Small intestine (tissue), 7 donors: Measurements from ENCODE around the gene SAT2. TPM values are rescaled to one million over a fixed set of nuclear protein-coding genes. Genes with fewer than 3 reads are reported as not detected.
"Not testable (repeated sequence)": the region's sequence is repeated elsewhere in the genome, so short reads cannot be mapped to it uniquely, and the experiment has no call there.

ENCODE experiments used
- DNase-seq, 2 donors: peaks; one replicate each; pipeline versions ENCODE4 v3.0.0 to v3.0.0-alpha.2; 2013
- FAIRE-seq: peaks from 2 replicates; lab custom pipeline; 2012; peaks lifted over from hg19 to GRCh38; lab: Jason Lieb, UNC
- H3K27ac ChIP-seq, 3 donors: one replicate each; pipeline ENCODE4 v1.5.1; 2013; ENCODE audit warnings: low read length in 2 of 3, mild to moderate bottlenecking in 2 of 3, control low read depth in 1 of 3, inconsistent platforms in 1 of 3, low read depth in 1 of 3, moderate library complexity in 1 of 3
- H3K27me3 ChIP-seq, 3 donors: one replicate each; pipeline ENCODE4 v1.6.1; 2013; ENCODE audit warnings: low read length in 3 of 3, inconsistent platforms in 1 of 3; ENCODE audit not compliant: control insufficient read depth in 3 of 3, insufficient read depth in 3 of 3
- H3K36me3 ChIP-seq, 3 donors: one replicate each; pipeline ENCODE4 v1.6.1; 2013; ENCODE audit warnings: low read length in 3 of 3, inconsistent platforms in 1 of 3, low read depth in 1 of 3, mild to moderate bottlenecking in 1 of 3, moderate library complexity in 1 of 3; ENCODE audit not compliant: control insufficient read depth in 3 of 3, insufficient read depth in 2 of 3
- H3K4me1 ChIP-seq, 3 donors: one replicate each; pipeline ENCODE4 v1.6.1; 2013; ENCODE audit warnings: low read length in 2 of 3, inconsistent platforms in 1 of 3, low read depth in 1 of 3, mild to moderate bottlenecking in 1 of 3, moderate library complexity in 1 of 3; ENCODE audit not compliant: control insufficient read depth in 3 of 3, insufficient read depth in 2 of 3
- H3K4me3 ChIP-seq, 3 donors: one replicate each; pipeline ENCODE4 v1.5.1; 2013; ENCODE audit warnings: low read length in 3 of 3, control low read depth in 1 of 3, inconsistent platforms in 1 of 3, low read depth in 1 of 3, mild to moderate bottlenecking in 1 of 3, moderate library complexity in 1 of 3
- H3K9me3 ChIP-seq, 2 donors: one replicate each; pipeline ENCODE4 v1.6.1; 2013; ENCODE audit warnings: low read depth in 1 of 2, low read length in 1 of 2; ENCODE audit not compliant: control insufficient read depth in 2 of 2, insufficient read depth in 1 of 2
- WGBS, 3 donors: extraction: QIAGEN DNeasy Blood & Tissue Kit; methylation state at CpG; one replicate each; pipeline ENCODE4 v1.1.7; 2013; 5-methylcytosine and 5-hydroxymethylcytosine counted together
- polyA plus RNA-seq, 4 donors: library from polyadenylated mRNA; stranded (reverse) in 3 of 4; unstranded in 1 of 4; fragments of 200-250 nt in 3 of 4; fragments of 120-200 nt in 1 of 4; gene quantifications; one replicate each; pipeline versions ENCODE4 v1.2.1 to v1.2.3, GENCODE V29; 2013
- donor health status: healthy with polysubstance abuse.
- donor health status: control.
- donor health status: control.
- donor health status: Bipolar disorder and iron deficiency.
- donor health status: healthy.

The SAT2 gene
- polyA plus RNA-seq, 4 donors, result 204 to 1,210 (median 689) TPM

DNA sequence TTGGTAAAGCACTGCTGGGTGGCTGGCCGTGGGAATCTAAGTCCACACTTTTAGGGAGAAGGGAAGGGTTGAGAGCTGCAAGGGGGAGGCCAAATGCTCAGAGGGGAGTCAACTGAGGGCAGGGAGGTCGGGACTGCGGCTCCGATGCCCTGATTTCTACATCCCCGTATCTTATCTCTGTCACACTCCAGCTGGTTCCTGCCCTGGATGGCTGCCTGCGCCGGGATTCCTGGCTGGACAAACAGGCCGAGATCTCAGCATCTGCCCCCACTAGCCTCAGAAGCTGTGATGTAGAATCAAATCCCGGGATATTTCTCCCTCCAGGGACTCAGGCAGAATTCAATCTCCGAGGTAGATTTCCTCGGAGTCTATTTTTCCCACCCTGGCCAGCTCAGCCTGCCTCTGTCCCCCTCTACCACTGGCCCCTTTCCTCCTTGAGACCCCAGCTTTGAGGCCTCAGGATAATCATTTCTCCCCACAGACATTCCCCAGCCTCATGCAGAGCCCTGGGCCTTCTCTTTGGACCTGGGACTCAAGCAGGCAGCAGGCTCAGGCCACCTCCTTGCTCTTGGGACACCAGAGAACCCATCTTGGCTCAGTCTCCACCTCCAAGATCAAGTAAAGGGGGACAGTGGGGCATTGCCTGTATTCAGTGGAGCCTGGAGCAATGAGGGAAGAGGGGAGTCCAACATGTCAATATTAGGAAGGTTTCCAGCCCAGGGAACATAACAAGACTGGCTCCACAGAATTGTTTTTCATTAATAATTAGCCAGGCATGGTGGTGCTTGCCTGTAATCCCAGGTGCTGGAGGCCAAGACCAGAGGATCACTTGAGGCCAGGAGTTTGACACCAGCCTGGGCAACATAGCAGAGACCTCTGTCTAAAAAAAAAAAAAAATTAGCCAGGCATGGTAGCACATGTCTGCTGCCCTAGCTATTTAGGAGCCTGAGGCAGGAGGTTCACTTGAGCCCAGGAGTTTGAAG lies 4.1 kb upstream of the SAT2 start:
- 28 to 58% (median 49%) methylated on average over 11 of the region's 11 CpGs for WGBS, 3 donors
- Histone ChIP-seq H3K4me3 (no peak overlapping the region), H3K27me3 (peaks cover 0 to 3% (median 0%) of the 10 kb centered on the region in 3 donors), H3K4me1 (peaks cover 0 to 44% (median 6%) of the 10 kb centered on the region in 3 donors), H3K9me3 (no peaks in the 10 kb centered on the region), H3K36me3 (peaks cover 0 to 4% (median 0%) of the 10 kb centered on the region in 3 donors), H3K27ac (no peak overlapping the region)
- peak in 1 of 2 donors; percentile 25 for DNase-seq
- no peak for FAIRE-seq

DNA sequence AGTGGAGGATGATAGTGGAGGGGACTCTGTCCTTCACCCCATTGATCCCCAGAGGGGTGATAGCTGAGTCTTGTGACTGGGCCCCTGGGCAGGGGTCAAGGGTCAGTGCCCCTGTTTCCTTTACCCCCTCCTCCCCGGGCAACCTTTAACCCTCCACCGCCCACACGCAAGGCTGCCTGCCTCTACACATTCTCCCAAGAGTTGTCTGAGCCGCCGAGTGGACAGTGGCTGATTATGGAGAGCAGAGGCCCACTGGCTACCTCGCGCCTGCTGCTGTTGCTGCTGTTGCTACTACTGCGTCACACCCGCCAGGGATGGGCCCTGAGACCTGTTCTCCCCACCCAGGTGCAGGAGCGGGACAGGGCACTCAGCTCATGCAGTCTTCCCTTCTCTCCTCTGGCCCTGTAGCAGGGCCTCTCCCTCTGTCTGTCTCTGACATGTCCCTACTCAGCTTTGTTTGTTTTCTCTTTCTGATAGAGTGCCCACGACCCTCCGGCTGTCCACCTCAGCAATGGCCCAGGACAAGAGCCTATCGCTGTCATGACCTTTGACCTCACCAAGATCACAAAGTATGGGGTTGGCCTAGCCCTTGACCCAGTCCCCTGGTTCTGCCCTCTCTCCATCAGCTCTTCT lies 2.4 kb upstream of the SAT2 start, which contains the start of gene SHBG:
Gene SHBG (plus strand): TSS at position 197 of the 633 bp plus-strand sequence. CDS start 38 bp downstream, at position 235.
- WGBS, 3 donors, result 31 to 65% (median 56%) methylated on average over 13 of the region's 13 CpGs
- Histone ChIP-seq H3K27me3 (no peaks in the 10 kb centered on the region), H3K4me1 (peaks cover 0 to 45% (median 6%) of the 10 kb centered on the region in 3 donors), H3K4me3 (no peak within 1 kb of the TSS), H3K36me3 (peaks cover 0 to 20% (median 0%) of the 10 kb centered on the region in 3 donors), H3K27ac (peak within 1 kb of the TSS in 2 of 3 donors; percentile 45 to 76), H3K9me3 (no peaks in the 10 kb centered on the region)
- no peak for FAIRE-seq
- DNase-seq, result peak; percentile 47 to 77

DNA sequence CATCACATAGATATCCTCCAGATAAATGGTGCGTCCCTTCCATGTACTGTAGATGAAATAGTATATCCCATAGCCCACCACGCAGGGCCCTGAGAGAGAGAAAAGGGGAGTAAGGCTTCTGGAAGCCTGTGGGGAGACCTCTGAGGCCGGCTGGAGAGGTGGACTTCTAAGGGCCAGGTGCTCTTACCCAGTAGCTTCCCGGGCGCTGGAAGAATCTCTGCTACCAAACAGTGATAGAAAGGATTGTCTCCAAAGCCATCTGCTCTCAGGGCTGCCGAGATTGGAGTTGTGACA lies 718 bp downstream of the SAT2 start:
- Histone ChIP-seq H3K36me3 (peaks cover 0 to 25% (median 0%) of the 10 kb centered on the region in 3 donors), H3K9me3 (no peaks in the 10 kb centered on the region), H3K4me3 (peak overlapping the region; percentile 95 to 97 (median 97)), H3K27ac (peak overlapping the region; percentile 95 to 99 (median 95)), H3K27me3 (no peaks in the 10 kb centered on the region), H3K4me1 (peaks cover 0 to 40% (median 6%) of the 10 kb centered on the region in 3 donors)
- WGBS, 3 donors, result 6 to 21% (median 19%) methylated on average over 6 of the region's 6 CpGs
- no peak for FAIRE-seq
- DNase-seq, result no peak

DNA sequence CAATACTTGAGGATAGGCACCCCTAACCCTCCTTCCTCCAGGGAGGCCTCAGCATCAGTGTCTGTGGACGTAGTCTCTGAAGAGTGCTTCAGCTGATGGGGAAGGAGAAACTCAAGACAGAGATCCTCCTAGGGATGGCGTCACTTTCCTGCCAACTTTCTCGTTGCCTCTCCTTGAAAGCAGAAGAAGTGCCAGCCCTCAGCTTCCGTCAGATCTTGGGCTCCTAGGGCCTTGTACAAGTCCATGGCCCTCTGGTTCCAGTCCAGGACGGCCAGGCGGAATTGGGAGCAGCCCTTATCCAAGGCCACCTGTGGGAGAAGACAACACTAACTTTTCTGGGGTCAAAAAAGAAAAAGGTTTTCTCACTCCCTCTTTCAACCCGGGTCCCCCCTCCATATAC lies 1.3 kb downstream of the SAT2 start:
- Histone ChIP-seq H3K27me3 (no peaks in the 10 kb centered on the region), H3K36me3 (peaks cover 0 to 25% (median 0%) of the 10 kb centered on the region in 3 donors), H3K27ac (peak overlapping the region; percentile 59 to 99 (median 95)), H3K9me3 (no peaks in the 10 kb centered on the region), H3K4me3 (peak overlapping the region in 2 of 3 donors; percentile 97), H3K4me1 (peaks cover 0 to 34% (median 5%) of the 10 kb centered on the region in 3 donors)
- DNase-seq, result peak in 1 of 2 donors; percentile 35
- 68 to 80% (median 69%) methylated on average over 7 of the region's 7 CpGs for WGBS, 3 donors
- FAIRE-seq, result no peak

GRCh38 chr17:7625749-7626148 lies 1.9 kb downstream of the SAT2 start:
- not testable (repeated sequence) for FAIRE-seq, H3K9me3 ChIP-seq, H3K27me3 ChIP-seq
- peak overlapping the region in 1 of 3 donors; percentile 97 for H3K4me3 ChIP-seq
- DNase-seq, result peak; percentile 72 to 91
- 44 to 77% (median 61%) methylated on average over 16 of the region's 16 CpGs for whole genome bisulfite sequencing, 3 donors
- peak overlapping the region; percentile 59 to 99 (median 95) for H3K27ac ChIP-seq
- H3K4me1 ChIP-seq, result peaks cover 0 to 29% (median 2%) of the 10 kb centered on the region in 3 donors
- H3K36me3 ChIP-seq, result peaks cover 0 to 25% (median 0%) of the 10 kb centered on the region in 3 donors

GRCh38 chr17:7623661-7624060 lies 4.0 kb downstream of the SAT2 start:
- FAIRE-seq (no peak), DNase-seq (no peak)
- Histone ChIP-seq H3K4me3 (no peak overlapping the region), H3K36me3 (peaks cover 0 to 25% (median 0%) of the 10 kb centered on the region in 3 donors), H3K27me3 (no peaks in the 10 kb centered on the region), H3K4me1 (peaks cover 0 to 11% (median 0%) of the 10 kb centered on the region in 3 donors), H3K9me3 (no peaks in the 10 kb centered on the region), H3K27ac (no peak overlapping the region)
- 69 to 83% (median 78%) methylated on average over 5 of the region's 5 CpGs for WGBS, 3 donors

DNA sequence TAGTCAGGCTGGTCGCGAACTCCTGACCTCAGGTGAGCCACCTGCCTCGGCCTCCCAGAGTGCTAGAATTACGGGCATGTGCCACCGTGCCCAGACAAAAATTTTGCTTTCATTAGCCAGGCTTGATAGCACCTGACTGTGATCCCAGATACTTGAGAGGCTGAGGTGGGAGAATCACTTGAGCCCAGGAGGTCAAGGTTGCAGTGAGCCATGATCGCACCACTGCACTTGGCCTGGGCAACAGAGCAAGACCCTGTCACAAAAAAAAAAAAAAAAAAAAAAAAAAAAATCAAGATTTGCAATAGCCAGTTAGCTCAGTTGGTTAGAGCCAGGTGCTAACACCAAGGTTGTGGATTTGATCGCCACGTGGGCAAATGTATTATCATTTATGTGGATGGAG lies 6.8 kb downstream of the SAT2 start:
- H3K4me3 ChIP-seq, result no peak overlapping the region
- no peak overlapping the region for H3K27ac ChIP-seq
- peaks cover 0 to 12% (median 0%) of the 10 kb centered on the region in 3 donors for H3K36me3 ChIP-seq
- DNase-seq, result no peak
- 81 to 93% (median 86%) methylated on average over 8 of the region's 8 CpGs for WGBS, 3 donors
- no peak for FAIRE-seq
- no peaks in the 10 kb centered on the region for H3K9me3 ChIP-seq
- no peaks in the 10 kb centered on the region for H3K27me3 ChIP-seq
- no peaks in the 10 kb centered on the region for H3K4me1 ChIP-seq

GRCh38 chr17:7618608-7619007 lies 9.0 kb downstream of the SAT2 start:
- Histone ChIP-seq H3K36me3 (no peaks in the 10 kb centered on the region), H3K27ac (no peak overlapping the region), H3K4me1 (peaks cover 0 to 3% (median 2%) of the 10 kb centered on the region in 3 donors), H3K27me3 (no peaks in the 10 kb centered on the region), H3K9me3 (no peaks in the 10 kb centered on the region), H3K4me3 (no peak overlapping the region)
- 72 to 74% (median 74%) methylated on average over 5 of the region's 5 CpGs for WGBS, 3 donors
- no peak for DNase-seq
- FAIRE-seq, result no peak
